Omental fat pad (tissue), 4 donors: ENCODE results near the gene OR6K6. TPM values are rescaled to one million over a fixed set of nuclear protein-coding genes. Genes with fewer than 3 reads are reported as not detected.

Source experiments
- ATAC-seq: fragments of 150-250 bp; one replicate; pipeline ENCODE4 v1.9.1; 2016; ENCODE audit warnings: mild to moderate bottlenecking, moderate library complexity; ENCODE audit not compliant: low FRiP score
- DNase-seq: peaks from one replicate; pipeline ENCODE4 v3.0.0-alpha.2; 2019; ENCODE audit warnings: low spot score
- CTCF ChIP-seq, 3 donors: fragments of 450-650 bp; IDR thresholded peaks; one replicate each; pipeline ENCODE4 v1.5.1; 2016 to 2017; ENCODE audit warnings: antibody characterized with exemption in 3 of 3, mild to moderate bottlenecking in 3 of 3, moderate library complexity in 2 of 3
- small RNA-seq: library from RNA; depleted of rRNA; stranded (forward); fragments of <200 nt; gene quantifications from one replicate; pipeline ENCODE3, GENCODE V24; 2016
- total RNA-seq, 4 donors: library from RNA; depleted of rRNA; stranded (reverse); fragments of >200 nt; gene quantifications; one replicate each; pipeline ENCODE4 v1.1.0, GENCODE V29; 2016

Gene OR6K6
- total RNA-seq, 4 donors from 2014 or later: not detected

GRCh38 chr1:158799689-158800088 is 45.2 kb downstream of the OR6K6 start:
- DNase-seq (no peak), ATAC-seq (no peak)
- TF ChIP-seq CTCF (IDR thresholded peaks at IDR 0.05): no peak

GRCh38 chr1:158800526-158800925 is 46.0 kb downstream of the OR6K6 start:
- DNase-seq (no peak), ATAC-seq (no peak)
- no peak for TF ChIP-seq CTCF (IDR thresholded peaks at IDR 0.05)

- no peak for TF ChIP-seq CTCF (IDR thresholded peaks at IDR 0.05)
- no peak for ATAC-seq
- DNase-seq: no peak
Measured at GRCh38 chr1:158801396-158801795, 46.9 kb downstream of the OR6K6 start.

- TF ChIP-seq CTCF (IDR thresholded peaks at IDR 0.05): no peak
- ATAC-seq: no peak
- no peak for DNase-seq
Measured at GRCh38 chr1:158803678-158804077, 49.2 kb downstream of the OR6K6 start.

Small RNAs within 50 kb of the gene (small RNA-seq; reads per million reads assigned to genes)
- gene OR2AQ1P: not detected

Other genes with a start within 250 kb of the OR6K6 start
- gene OR6Y1, start 200.3 kb upstream of the OR6K6 start, total RNA-seq: not detected
- gene OR6P1, start 184.1 kb upstream of the OR6K6 start, total RNA-seq: not detected
- not detected for gene OR10X1, start 174.8 kb upstream of the OR6K6 start, total RNA-seq
- gene OR10Z1, start 149.5 kb upstream of the OR6K6 start, total RNA-seq: not detected
- gene SPTA1, start 68.0 kb upstream of the OR6K6 start, total RNA-seq: 1 to 10 TPM in 2 of 4 donors, under 1 TPM in 2; 0.36 to 1.8 (median 0.83) TPM
- not detected for gene OR6K2, start 54.1 kb upstream of the OR6K6 start, total RNA-seq
- gene OR6K3, start 34.0 kb upstream of the OR6K6 start, total RNA-seq: not detected
- gene OR6N1, start 17.5 kb downstream of the OR6K6 start, total RNA-seq: not detected
- not detected for gene OR6N2, start 26.5 kb downstream of the OR6K6 start, total RNA-seq
- gene MNDA, start 76.6 kb downstream of the OR6K6 start, total RNA-seq: 10 to 100 TPM in 2 of 4 donors, 1 to 10 TPM in 2; 7.4 to 27.0 (median 17.9) TPM
- 1 to 10 TPM; 2.3 to 7.4 (median 3.9) TPM for gene PYHIN1, start 176.8 kb downstream of the OR6K6 start, total RNA-seq